Measurements from ENCODE around the gene NINJ1.

The NINJ1 gene

GRCh38 chr9:93131599-93132286, 2.3 kb downstream of the NINJ1 start:
- no peak for DNase-seq

GRCh38 chr9:93130861-93131481, 3.1 kb downstream of the NINJ1 start:
- no peak for DNase-seq

GRCh38 chr9:93129691-93130500, 4.2 kb downstream of the NINJ1 start:
- no peak for DNase-seq

- DNase-seq = no peak
Observed at GRCh38 chr9:93129286-93129685, 4.8 kb downstream of the NINJ1 start.

DNA sequence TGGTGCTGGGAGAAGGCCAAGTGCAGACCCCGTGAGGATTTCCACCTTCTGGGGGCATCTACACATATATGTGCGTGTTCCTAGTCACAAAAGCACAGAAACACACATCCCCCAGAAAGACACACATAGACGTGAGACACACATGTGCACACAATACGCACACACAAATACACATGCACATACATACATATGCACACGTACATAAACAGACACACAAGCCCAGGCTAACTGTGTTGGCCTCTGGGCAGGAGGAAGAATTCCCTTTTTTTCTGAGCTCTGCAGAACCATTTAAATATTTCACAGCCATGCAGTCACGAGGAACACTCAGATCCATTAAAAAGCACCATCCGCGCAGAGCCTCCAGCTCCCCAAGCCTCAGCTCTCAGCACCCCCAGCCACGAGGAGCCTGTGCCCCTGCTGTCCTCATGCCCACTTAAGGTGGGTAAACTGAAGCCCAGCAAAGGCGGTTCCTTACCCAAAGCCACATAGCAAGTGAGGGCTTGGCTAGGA, 5.3 kb downstream of the NINJ1 start:
- DNase-seq = no peak

DNA sequence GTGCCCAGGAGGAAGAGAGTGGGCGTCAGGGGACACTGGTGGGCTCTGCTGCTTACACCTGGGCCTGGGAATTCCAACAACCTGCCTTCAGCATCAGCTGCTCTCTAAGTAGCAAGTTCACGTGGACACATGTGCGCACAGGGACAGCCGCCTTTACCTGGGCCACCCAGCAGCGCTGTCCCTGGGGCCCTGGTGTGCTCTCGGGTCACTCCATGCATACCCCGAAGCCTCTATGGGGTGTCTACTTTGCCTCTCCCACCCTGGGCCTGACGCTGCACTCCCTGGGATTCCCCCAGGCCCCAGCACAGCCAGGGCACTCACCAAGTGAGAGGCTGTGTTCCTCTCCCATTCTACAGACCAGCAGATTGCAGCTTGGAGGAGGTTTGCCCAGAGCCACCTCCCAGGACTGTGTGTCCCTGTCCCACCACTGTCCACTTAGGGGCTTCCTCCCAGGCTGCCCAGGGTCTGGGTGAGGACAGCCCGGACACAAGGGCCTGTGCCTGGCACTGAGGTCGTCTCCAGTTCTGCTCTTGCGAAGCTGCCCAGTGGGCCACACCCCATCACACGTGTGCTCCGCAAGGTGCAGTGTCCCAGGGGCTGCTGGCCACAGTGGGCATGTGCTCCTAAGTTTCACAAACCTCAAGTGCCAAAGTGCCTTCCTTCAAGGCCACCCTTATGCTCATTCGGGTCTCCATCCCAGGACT, 5.9 kb downstream of the NINJ1 start:
- DNase-seq = no peak

GRCh38 chr9:93127395-93127911, 6.6 kb downstream of the NINJ1 start:
- no peak for DNase-seq

DNA sequence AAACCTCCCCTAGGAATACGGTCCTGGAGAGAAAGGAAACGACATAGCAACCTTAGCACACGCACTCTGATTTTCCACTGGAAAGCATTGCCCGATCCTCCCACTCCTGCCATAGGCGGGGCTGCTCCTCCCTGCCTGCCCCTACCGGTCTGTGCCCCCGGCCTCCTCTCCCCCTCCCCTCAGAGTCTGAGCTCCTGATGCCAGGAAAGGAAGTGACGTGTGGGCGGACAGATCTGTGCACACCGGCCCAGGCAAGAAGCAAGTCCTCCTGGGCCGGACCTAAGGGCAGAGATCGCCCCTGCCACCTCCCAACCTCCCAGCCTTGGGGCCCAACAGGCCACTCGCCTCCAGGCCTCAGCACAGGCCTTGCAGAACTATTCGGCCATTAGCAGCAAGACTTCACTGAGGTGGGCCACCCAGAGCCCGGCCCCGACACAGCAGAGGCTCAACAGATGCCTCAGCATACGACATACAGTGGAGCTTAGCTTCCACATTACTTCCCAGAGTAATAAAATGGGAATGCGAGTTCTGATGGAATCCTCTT, 7.2 kb downstream of the NINJ1 start:
- no peak for DNase-seq

GRCh38 chr9:93126151-93126781, 7.8 kb downstream of the NINJ1 start:
- no peak for DNase-seq

GRCh38 chr9:93125331-93125894, 8.6 kb downstream of the NINJ1 start:
- DNase-seq = no peak

- no peak for DNase-seq
Observed at GRCh38 chr9:93124793-93125192, 9.3 kb downstream of the NINJ1 start.

GRCh38 chr9:93123561-93124283, 10.3 kb downstream of the NINJ1 start:
- DNase-seq = no peak

- no peak for DNase-seq
Observed at GRCh38 chr9:93122721-93123221, 11.3 kb downstream of the NINJ1 start.

DNA sequence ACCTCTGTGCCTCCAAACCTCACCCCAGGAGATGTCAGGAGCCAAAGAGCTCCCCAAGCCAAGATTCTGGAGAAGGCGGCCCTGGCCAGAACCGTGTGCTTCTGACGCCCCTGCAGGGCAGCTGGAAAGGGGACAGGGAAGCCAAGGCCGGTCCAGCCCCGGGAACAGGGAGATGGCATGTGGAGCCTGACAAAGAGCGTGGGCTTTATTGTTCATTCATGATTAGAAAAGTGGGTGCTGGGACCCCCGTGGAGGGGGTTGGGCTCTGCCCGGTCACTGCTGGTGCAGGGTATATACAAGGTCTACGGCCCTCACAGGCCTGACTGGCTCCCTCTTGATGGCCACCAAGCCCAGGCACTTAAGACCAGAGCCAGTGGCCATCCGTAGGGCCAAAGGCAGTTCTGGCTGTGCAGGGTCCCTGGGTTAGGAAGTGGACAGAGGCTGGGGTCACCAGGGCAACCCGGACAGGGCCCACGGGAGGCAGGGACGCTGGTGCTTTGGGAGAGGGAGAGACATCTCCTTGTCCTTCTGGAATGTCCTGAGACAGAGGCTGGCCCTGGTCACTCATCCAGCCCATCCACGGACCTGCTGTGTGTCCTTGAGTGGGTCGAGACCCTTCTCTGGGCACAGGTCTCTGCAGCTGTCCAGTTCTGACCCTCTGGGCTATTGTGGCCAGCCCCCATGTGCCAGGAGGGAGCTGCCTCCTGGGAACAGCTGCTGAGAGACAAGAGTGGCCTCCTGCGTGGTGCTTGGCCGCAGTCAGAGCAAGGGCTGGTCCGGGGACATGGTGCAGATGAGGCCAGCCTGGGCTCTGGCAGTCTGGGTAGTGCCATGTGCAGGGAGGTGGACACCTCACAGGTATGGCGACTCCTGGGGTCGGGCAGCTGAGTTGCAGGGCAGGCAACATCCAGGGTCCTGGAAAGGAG, 12.5 kb downstream of the NINJ1 start:
- no peak for DNase-seq

GRCh38 chr9:93120846-93121315, 13.2 kb downstream of the NINJ1 start:
- DNase-seq = no peak

- no peak for DNase-seq
Observed at GRCh38 chr9:93119953-93120845, 13.9 kb downstream of the NINJ1 start.

DNA sequence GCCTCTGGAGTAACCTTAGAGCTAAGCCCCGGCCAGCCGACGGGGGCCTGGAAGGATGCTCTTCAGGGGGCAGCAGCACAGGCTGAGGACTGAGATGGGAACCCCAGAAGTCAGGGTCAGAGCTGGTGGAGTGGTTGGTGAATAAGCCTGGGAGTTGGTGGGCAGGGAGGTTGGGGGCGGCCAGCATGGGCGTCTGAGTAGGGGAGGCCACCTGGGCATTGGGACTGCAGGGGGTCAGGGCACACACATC, 14.4 kb downstream of the NINJ1 start:
- DNase-seq = no peak

DNA sequence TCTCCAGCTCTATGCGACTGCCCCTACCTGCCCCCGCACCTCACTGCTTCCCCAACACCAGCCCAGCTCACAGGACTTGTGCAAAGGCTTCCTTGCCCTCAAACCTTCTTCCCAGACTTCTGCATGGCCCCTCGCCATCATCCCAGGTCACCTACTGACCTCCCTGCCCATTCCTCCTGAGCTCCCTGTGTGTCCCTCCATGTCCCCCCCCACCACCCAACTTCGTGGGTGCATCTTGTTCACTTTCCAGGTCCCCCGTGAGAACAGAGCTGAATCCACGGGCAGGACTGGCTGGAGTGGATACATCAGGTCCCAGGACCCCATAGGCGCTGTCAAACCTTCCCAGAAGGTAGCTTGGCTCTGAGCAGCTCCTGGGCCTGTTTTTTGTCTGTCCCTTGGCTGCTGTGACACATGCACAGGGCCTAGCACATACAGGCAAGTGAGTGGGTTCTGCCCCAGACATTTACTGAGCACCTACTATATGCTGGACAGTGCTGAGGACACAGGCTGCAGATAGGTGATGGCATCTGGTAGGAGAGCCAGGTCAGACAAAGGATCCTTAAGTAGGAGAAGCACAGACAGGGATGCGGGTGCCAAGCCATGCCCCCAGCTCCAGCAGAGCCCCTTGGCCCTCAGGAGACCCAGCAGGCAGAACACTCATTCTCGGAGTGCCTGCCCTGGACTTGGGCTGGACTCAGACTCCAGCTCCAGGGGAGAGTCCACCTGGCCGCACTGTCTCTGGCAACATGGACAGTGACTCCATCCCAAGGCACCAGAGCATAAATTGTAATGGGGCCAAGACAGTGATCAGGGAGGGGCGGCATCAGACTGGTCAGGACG, 15.0 kb downstream of the NINJ1 start:
- no peak for DNase-seq

Data from activated CD4-positive, alpha-beta T cell treated with anti-CD3 and anti-CD28 coated beads for 1 hour (primary cell).